ENCODE results near the gene NAALADL1. TPM values are rescaled to one million over a fixed set of nuclear protein-coding genes. Genes with fewer than 3 reads are reported as not detected.

Gene NAALADL1
- total RNA-seq, result 10 to 100 TPM; 22.4 to 23.4 TPM
- 10 to 100 TPM; 16.6 to 27.0 TPM for polyA plus RNA-seq

GRCh38 chr11:65058419-65059054 is at the start of gene NAALADL1:
Gene NAALADL1, minus strand, starts transcription at chr11:65058553. Its CDS starts 32 bp downstream, at chr11:65058521.
- Mint-ChIP-seq H3K36me3 (no peaks in the 10 kb centered on the region), H3K27ac (peak within 1 kb of the TSS in 1 of 7 donors; percentile 26), H3K27me3 (peaks cover 0 to 3% of the 10 kb centered on the region in 2 donors), H3K4me1 (peaks cover 9 to 13% (median 11%) of the 10 kb centered on the region in 4 donors), H3K9me3 (no peaks in the 10 kb centered on the region), H3K4me3 (no peak within 1 kb of the TSS)
- H3K36me3 ChIP-seq (ENCODE audit: insufficient read depth, low read length), result no peaks in the 10 kb centered on the region
- ChIA-PET CTCF (ENCODE audit: partially characterized antibody) (no interaction called here), POLR2A (ENCODE audit: partially characterized antibody) (no interaction called here)
- peaks cover 22% of the 10 kb centered on the region for H3K4me1 ChIP-seq (ENCODE audit: insufficient read depth, low read length)
- no peaks in the 10 kb centered on the region for H3K9me3 ChIP-seq (ENCODE audit: control insufficient read depth in 1 of 2, low read length in 2 of 2)
- no peaks in the 10 kb centered on the region for H3K27me3 ChIP-seq (ENCODE audit: insufficient read depth, low read length)
- intact Hi-C loops (cut with micrococcal nuclease), result no loop called here
- H3K4me3 ChIP-seq (ENCODE audit: low read length in 2 of 2), result no peak within 1 kb of the TSS
- no peak within 1 kb of the TSS for H3K27ac ChIP-seq (ENCODE audit: low read depth, low read length)
- no peak for DNase-seq

- Histone ChIP-seq H3K36me3 (ENCODE audit: insufficient read depth, low read length) (peaks cover 16% of the 10 kb centered on the region), H3K4me1 (ENCODE audit: insufficient read depth, low read length) (peaks cover 20% of the 10 kb centered on the region), H3K27ac (ENCODE audit: low read depth, low read length) (no peak overlapping the region), H3K9me3 (ENCODE audit: control insufficient read depth in 1 of 2, low read length in 2 of 2) (no peaks in the 10 kb centered on the region), H3K4me3 (ENCODE audit: low read length in 2 of 2) (no peak overlapping the region), H3K27me3 (ENCODE audit: insufficient read depth, low read length) (no peaks in the 10 kb centered on the region)
- Mint-ChIP-seq H3K36me3 (peaks cover 20 to 40% of the 10 kb centered on the region in 2 donors), H3K4me3 (no peak overlapping the region), H3K27me3 (no peaks in the 10 kb centered on the region), H3K4me1 (peaks cover 13 to 35% (median 28%) of the 10 kb centered on the region in 4 donors), H3K27ac (no peak overlapping the region), H3K9me3 (no peaks in the 10 kb centered on the region)
- ChIA-PET POLR2A (ENCODE audit: partially characterized antibody) (interaction anchor here (1.8 to 15.5 kb wide), 3 partner anchors 9 to 13 kb away, joined by 7 to 320 read pairs (median 12); partner anchors contain the start of genes FAU, MRPL49, VPS51 and ZNHIT2), CTCF (ENCODE audit: partially characterized antibody) (interaction anchor here (4.8 to 6.8 kb wide), 3 partner anchors 10 to 73 kb away, joined by 33 to 70 read pairs (median 55); partner anchors contain the start of genes CAPN1, FAU, MRPL49 and VPS51)
- intact Hi-C loops (cut with micrococcal nuclease), result no loop called here
- no peak for DNase-seq
Observed at GRCh38 chr11:65107751-65108468, 49.6 kb upstream of the NAALADL1 start.

GRCh38 chr11:65107078-65107477 is 48.7 kb upstream of the NAALADL1 start:
- DNase-seq, result no peak
- H3K27me3 Mint-ChIP-seq, result no peaks in the 10 kb centered on the region
- POLR2A ChIA-PET (ENCODE audit: partially characterized antibody), result interaction anchor here (2.0 to 15.5 kb wide), 2 partner anchors 10 to 14 kb away, joined by 7 to 320 read pairs; partner anchors contain the start of genes FAU, MRPL49 and VPS51
- Histone ChIP-seq H3K9me3 (ENCODE audit: control insufficient read depth in 1 of 2, low read length in 2 of 2) (no peaks in the 10 kb centered on the region), H3K27ac (ENCODE audit: low read depth, low read length) (no peak overlapping the region), H3K4me1 (ENCODE audit: insufficient read depth, low read length) (peaks cover 17% of the 10 kb centered on the region), H3K36me3 (ENCODE audit: insufficient read depth, low read length) (peaks cover 16% of the 10 kb centered on the region), H3K4me3 (ENCODE audit: low read length in 2 of 2) (no peak overlapping the region), H3K27me3 (ENCODE audit: insufficient read depth, low read length) (no peaks in the 10 kb centered on the region)
- H3K4me1 Mint-ChIP-seq, result peaks cover 13 to 32% (median 26%) of the 10 kb centered on the region in 4 donors
- CTCF ChIA-PET (ENCODE audit: partially characterized antibody), result no interaction called here
- H3K27ac Mint-ChIP-seq, result peak overlapping the region in 1 of 7 donors; percentile 32
- intact Hi-C loops (cut with micrococcal nuclease), result no loop called here
- peaks cover 20 to 43% of the 10 kb centered on the region in 2 donors for H3K36me3 Mint-ChIP-seq
- H3K9me3 Mint-ChIP-seq, result no peaks in the 10 kb centered on the region
- no peak overlapping the region for H3K4me3 Mint-ChIP-seq

GRCh38 chr11:65104628-65105027 is 46.3 kb upstream of the NAALADL1 start:
- DNase-seq, result no peak
- H3K4me1 ChIP-seq (ENCODE audit: insufficient read depth, low read length), result no peaks in the 10 kb centered on the region
- peak overlapping the region in 2 of 7 donors; percentile 20 to 41 for H3K27ac Mint-ChIP-seq
- H3K4me1 Mint-ChIP-seq, result peaks cover 5 to 13% (median 10%) of the 10 kb centered on the region in 4 donors
- no peak overlapping the region for H3K4me3 Mint-ChIP-seq
- no peaks in the 10 kb centered on the region for H3K27me3 ChIP-seq (ENCODE audit: insufficient read depth, low read length)
- no peaks in the 10 kb centered on the region for H3K9me3 Mint-ChIP-seq
- intact Hi-C loops (cut with micrococcal nuclease), result no loop called here
- peaks cover 16 to 39% of the 10 kb centered on the region in 2 donors for H3K36me3 Mint-ChIP-seq
- POLR2A ChIA-PET (ENCODE audit: partially characterized antibody), result interaction anchor here (17.5 kb wide), 1 partner anchor 10 kb away, joined by 320 read pairs; the partner anchor contains the start of genes FAU, MRPL49, TM7SF2 and ZNHIT2
- H3K27ac ChIP-seq (ENCODE audit: low read depth, low read length), result no peak overlapping the region
- no peak overlapping the region for H3K4me3 ChIP-seq (ENCODE audit: low read length in 2 of 2)
- CTCF ChIA-PET (ENCODE audit: partially characterized antibody), result interaction anchor here (0.6 to 0.7 kb wide), 2 partner anchors 8 to 53 kb away, joined by 3 read pairs; no protein-coding TSS in a partner anchor
- no peaks in the 10 kb centered on the region for H3K9me3 ChIP-seq (ENCODE audit: control insufficient read depth in 1 of 2, low read length in 2 of 2)
- H3K36me3 ChIP-seq (ENCODE audit: insufficient read depth, low read length), result peaks cover 11% of the 10 kb centered on the region
- H3K27me3 Mint-ChIP-seq, result no peaks in the 10 kb centered on the region

GRCh38 chr11:65103476-65103875 is 45.1 kb upstream of the NAALADL1 start:
- POLR2A ChIA-PET (ENCODE audit: partially characterized antibody), result interaction anchor here (1.3 to 17.5 kb wide), 2 partner anchors 12 to 89 kb away, joined by 4 to 320 read pairs; partner anchors contain the start of genes ARL2, FAU, MRPL49 and TM7SF2
- H3K36me3 Mint-ChIP-seq, result peaks cover 19 to 46% of the 10 kb centered on the region in 2 donors

GRCh38 chr11:65102142-65103095 is 44.1 kb upstream of the NAALADL1 start:
- Mint-ChIP-seq H3K27ac (peak overlapping the region in 1 of 7 donors; percentile 19), H3K27me3 (no peaks in the 10 kb centered on the region), H3K36me3 (peaks cover 22 to 49% of the 10 kb centered on the region in 2 donors), H3K9me3 (no peaks in the 10 kb centered on the region), H3K4me1 (peaks cover 11 to 22% (median 17%) of the 10 kb centered on the region in 4 donors), H3K4me3 (no peak overlapping the region)
- ChIA-PET POLR2A (ENCODE audit: partially characterized antibody) (interaction anchor here (0.7 to 17.5 kb wide), 3 partner anchors 13 to 88 kb away, joined by 3 to 320 read pairs (median 4); partner anchors contain the start of genes ARL2, FAU, MRPL49 and TM7SF2), CTCF (ENCODE audit: partially characterized antibody) (interaction anchor here (1.0 to 2.3 kb wide), 5 partner anchors 8 to 213 kb away, joined by 3 to 5 read pairs (median 4); partner anchors contain the start of genes ARL2, CDC42EP2, TM7SF2 and ZNHIT2)
- Histone ChIP-seq H3K27ac (ENCODE audit: low read depth, low read length) (no peak overlapping the region), H3K36me3 (ENCODE audit: insufficient read depth, low read length) (no peaks in the 10 kb centered on the region), H3K27me3 (ENCODE audit: insufficient read depth, low read length) (no peaks in the 10 kb centered on the region), H3K4me3 (ENCODE audit: low read length in 2 of 2) (no peak overlapping the region), H3K9me3 (ENCODE audit: control insufficient read depth in 1 of 2, low read length in 2 of 2) (no peaks in the 10 kb centered on the region), H3K4me1 (ENCODE audit: insufficient read depth, low read length) (peaks cover 5% of the 10 kb centered on the region)
- DNase-seq, result no peak
- intact Hi-C loops (cut with micrococcal nuclease), result no loop called here

More at GRCh38 chr11:65103476-65103875, 45.1 kb upstream of the NAALADL1 start:
- Mint-ChIP-seq H3K4me3 (no peak overlapping the region), H3K27ac (peak overlapping the region in 2 of 7 donors; percentile 17 to 23), H3K4me1 (peaks cover 9 to 17% (median 13%) of the 10 kb centered on the region in 4 donors), H3K9me3 (no peaks in the 10 kb centered on the region), H3K27me3 (no peaks in the 10 kb centered on the region)
- Histone ChIP-seq H3K36me3 (ENCODE audit: insufficient read depth, low read length) (no peaks in the 10 kb centered on the region), H3K27ac (ENCODE audit: low read depth, low read length) (no peak overlapping the region), H3K27me3 (ENCODE audit: insufficient read depth, low read length) (no peaks in the 10 kb centered on the region), H3K4me1 (ENCODE audit: insufficient read depth, low read length) (no peaks in the 10 kb centered on the region), H3K4me3 (ENCODE audit: low read length in 2 of 2) (no peak overlapping the region), H3K9me3 (ENCODE audit: control insufficient read depth in 1 of 2, low read length in 2 of 2) (no peaks in the 10 kb centered on the region)
- CTCF ChIA-PET (ENCODE audit: partially characterized antibody), result interaction anchor here (1.0 to 2.3 kb wide), 4 partner anchors 8 to 211 kb away, joined by 3 to 5 read pairs (median 4); partner anchors contain the start of genes ARL2, CDC42EP2, TM7SF2 and ZNHIT2
- intact Hi-C loops (cut with micrococcal nuclease), result no loop called here
- no peak for DNase-seq

All from CD4-positive, alpha-beta memory T cell (primary cell).